ENCODE results near the gene CNTNAP5. TPM values are rescaled to one million over a fixed set of nuclear protein-coding genes. Genes with fewer than 3 reads are reported as not detected.

The CNTNAP5 gene
- total RNA-seq, 3 donors from 2014 or later (not counting 1 experiment from before 2014, with no cell fraction given), result not detected

DNA sequence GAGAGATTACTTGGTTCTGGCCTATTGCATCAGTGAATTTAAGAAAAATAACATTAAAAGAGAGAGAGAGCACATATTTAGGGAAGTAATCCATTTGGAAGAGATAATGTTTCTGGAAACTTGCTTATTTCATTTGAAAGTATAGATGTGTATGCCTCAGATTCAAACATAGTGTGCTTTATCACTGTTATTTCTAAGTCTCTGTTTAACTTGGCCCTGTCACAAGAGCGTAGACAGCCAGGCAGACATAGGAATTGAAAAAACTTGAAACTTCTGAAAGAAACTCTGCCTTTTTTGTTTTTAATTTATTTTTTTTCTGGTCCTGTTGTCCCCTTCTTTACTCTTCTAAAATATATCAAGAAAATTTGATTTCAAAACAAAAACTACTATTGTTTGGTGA is 849.1 kb downstream of the CNTNAP5 start:
- H3K4me1 Mint-ChIP-seq, result no peaks in the 10 kb centered on the region
- H3K4me3 ChIP-seq (ENCODE audit: low read length), result no peak overlapping the region
- H3K36me3 ChIP-seq (ENCODE audit: control insufficient read depth, insufficient read depth, low read length), result no peaks in the 10 kb centered on the region
- no peak overlapping the region for H3K4me3 Mint-ChIP-seq
- no peaks in the 10 kb centered on the region for H3K27me3 Mint-ChIP-seq (ENCODE audit: low read depth in 2 of 2)
- H3K9me3 Mint-ChIP-seq, result peaks cover 7 to 10% of the 10 kb centered on the region in 2 donors
- intact Hi-C loops (cut with micrococcal nuclease), result no loop called here
- no peaks in the 10 kb centered on the region for H3K36me3 Mint-ChIP-seq
- H3K27ac ChIP-seq (ENCODE audit: low read length), result no peak overlapping the region
- DNase-seq (no peak), ATAC-seq (no peak)
- no peaks in the 10 kb centered on the region for H3K9me3 ChIP-seq (ENCODE audit: control insufficient read depth, insufficient read depth, low read length)
- 68% methylated on average over 1 of the region's 1 CpG for WGBS (ENCODE audit: insufficient coverage)
- TF ChIP-seq, protein P1, sequence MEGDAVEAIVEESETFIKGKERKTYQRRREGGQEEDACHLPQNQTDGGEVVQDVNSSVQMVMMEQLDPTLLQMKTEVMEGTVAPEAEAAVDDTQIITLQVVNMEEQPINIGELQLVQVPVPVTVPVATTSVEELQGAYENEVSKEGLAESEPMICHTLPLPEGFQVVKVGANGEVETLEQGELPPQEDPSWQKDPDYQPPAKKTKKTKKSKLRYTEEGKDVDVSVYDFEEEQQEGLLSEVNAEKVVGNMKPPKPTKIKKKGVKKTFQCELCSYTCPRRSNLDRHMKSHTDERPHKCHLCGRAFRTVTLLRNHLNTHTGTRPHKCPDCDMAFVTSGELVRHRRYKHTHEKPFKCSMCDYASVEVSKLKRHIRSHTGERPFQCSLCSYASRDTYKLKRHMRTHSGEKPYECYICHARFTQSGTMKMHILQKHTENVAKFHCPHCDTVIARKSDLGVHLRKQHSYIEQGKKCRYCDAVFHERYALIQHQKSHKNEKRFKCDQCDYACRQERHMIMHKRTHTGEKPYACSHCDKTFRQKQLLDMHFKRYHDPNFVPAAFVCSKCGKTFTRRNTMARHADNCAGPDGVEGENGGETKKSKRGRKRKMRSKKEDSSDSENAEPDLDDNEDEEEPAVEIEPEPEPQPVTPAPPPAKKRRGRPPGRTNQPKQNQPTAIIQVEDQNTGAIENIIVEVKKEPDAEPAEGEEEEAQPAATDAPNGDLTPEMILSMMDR (IDR thresholded peaks at IDR 0.05), result no peak
- H3K27ac Mint-ChIP-seq, result no peak overlapping the region
- no peaks in the 10 kb centered on the region for H3K27me3 ChIP-seq (ENCODE audit: control insufficient read depth, insufficient read depth, low read length)
- no peaks in the 10 kb centered on the region for H3K4me1 ChIP-seq (ENCODE audit: control insufficient read depth, insufficient read depth, low read length)

DNA sequence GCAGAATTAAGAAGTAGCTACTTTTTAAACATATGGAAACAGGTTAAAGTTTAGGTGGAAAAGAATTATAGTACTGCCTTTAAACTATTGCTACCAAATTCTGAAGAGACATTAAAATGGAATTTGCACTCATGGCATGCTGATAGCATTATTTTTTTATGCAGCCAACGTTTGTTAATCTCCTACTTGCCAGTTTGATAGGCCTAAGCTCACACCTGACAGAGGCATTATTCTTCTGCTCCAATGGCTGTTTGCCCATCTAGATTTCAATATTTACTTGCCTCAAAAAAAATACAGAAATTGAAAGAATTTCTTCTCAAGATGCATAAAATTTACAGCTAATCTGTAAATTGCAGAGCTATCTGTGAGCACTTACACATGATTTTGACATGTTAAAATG is 849.6 kb downstream of the CNTNAP5 start:
- Histone ChIP-seq H3K27ac (ENCODE audit: low read length) (no peak overlapping the region), H3K36me3 (ENCODE audit: control insufficient read depth, insufficient read depth, low read length) (no peaks in the 10 kb centered on the region), H3K9me3 (ENCODE audit: control insufficient read depth, insufficient read depth, low read length) (no peaks in the 10 kb centered on the region), H3K27me3 (ENCODE audit: control insufficient read depth, insufficient read depth, low read length) (no peaks in the 10 kb centered on the region), H3K4me1 (ENCODE audit: control insufficient read depth, insufficient read depth, low read length) (no peaks in the 10 kb centered on the region), H3K4me3 (ENCODE audit: low read length) (no peak overlapping the region)
- intact Hi-C loops (cut with micrococcal nuclease), result no loop called here
- Mint-ChIP-seq H3K9me3 (peaks cover 8 to 12% of the 10 kb centered on the region in 2 donors), H3K36me3 (no peaks in the 10 kb centered on the region), H3K4me3 (no peak overlapping the region), H3K27me3 (ENCODE audit: low read depth in 2 of 2) (no peaks in the 10 kb centered on the region), H3K27ac (no peak overlapping the region), H3K4me1 (no peaks in the 10 kb centered on the region)
- TF ChIP-seq, protein P1 (IDR thresholded peaks at IDR 0.05), result no peak
- no peak for DNase-seq
- WGBS (ENCODE audit: insufficient coverage), result 37% methylated on average over 1 of the region's 1 CpG
- ATAC-seq, result no peak

DNA sequence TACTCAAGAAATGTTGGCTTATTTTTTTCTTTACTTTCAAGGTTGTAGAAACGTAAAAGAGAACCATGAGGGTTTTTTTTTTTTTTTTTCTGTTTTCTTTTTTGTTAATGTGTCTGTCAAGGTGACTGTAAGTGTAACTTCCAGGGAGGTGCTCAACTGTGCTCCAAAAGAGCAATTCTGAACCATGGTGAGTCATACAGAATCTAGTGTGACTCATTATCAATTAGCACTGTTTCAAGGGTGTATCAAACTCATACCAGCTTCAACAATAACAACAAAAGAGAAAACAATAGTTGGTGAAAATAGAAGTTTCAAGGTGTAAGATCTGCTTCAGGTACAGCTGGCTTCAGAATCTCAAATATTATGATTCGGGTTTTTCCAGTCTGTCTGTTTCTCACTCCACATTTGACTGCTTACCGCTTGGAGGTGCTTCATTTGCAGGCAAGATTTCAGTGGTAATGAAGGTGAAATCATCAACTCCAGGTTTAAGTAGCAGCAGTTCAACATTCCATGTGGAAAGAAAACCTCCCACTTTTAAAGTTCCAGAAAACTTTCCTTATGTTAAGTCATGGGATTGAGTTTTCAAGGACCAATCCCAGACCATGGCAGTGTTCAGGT is 850.6 kb downstream of the CNTNAP5 start:
- Histone ChIP-seq H3K27me3 (ENCODE audit: control insufficient read depth, insufficient read depth, low read length) (no peaks in the 10 kb centered on the region), H3K4me1 (ENCODE audit: control insufficient read depth, insufficient read depth, low read length) (no peaks in the 10 kb centered on the region), H3K9me3 (ENCODE audit: control insufficient read depth, insufficient read depth, low read length) (no peaks in the 10 kb centered on the region), H3K4me3 (ENCODE audit: low read length) (no peak overlapping the region), H3K27ac (ENCODE audit: low read length) (no peak overlapping the region), H3K36me3 (ENCODE audit: control insufficient read depth, insufficient read depth, low read length) (no peaks in the 10 kb centered on the region)
- H3K4me1 Mint-ChIP-seq, result no peaks in the 10 kb centered on the region
- H3K9me3 Mint-ChIP-seq, result peaks cover 7 to 16% of the 10 kb centered on the region in 2 donors
- ATAC-seq, result no peak
- no peak overlapping the region for H3K27ac Mint-ChIP-seq
- intact Hi-C loops (cut with micrococcal nuclease), result no loop called here
- no peak for DNase-seq
- TF ChIP-seq, protein P1 (IDR thresholded peaks at IDR 0.05), result no peak
- no peak overlapping the region for H3K4me3 Mint-ChIP-seq
- WGBS (ENCODE audit: insufficient coverage), result 80% methylated on average over 3 of the region's 3 CpGs
- no peaks in the 10 kb centered on the region for H3K27me3 Mint-ChIP-seq (ENCODE audit: low read depth in 2 of 2)
- no peaks in the 10 kb centered on the region for H3K36me3 Mint-ChIP-seq

DNA sequence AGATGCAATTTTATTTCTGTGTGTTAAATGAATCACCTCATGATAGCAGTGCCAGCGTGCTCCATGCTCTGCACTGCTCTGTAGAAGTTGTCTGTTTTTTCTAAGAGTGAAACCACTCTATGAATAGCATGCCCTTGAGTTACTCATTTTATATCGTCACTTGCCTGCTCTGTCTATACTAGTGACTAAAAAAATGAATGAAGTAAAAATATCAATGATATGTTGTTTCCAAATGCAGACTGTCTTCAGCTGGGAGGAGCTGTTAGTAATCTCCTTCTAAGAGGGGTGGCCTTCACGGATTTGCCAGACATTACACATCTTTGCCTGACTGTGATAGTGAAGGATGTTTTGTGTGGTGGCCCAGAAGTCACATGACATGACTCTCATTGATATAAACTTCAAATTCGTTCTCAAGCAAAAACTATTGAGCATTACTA is 852.1 kb downstream of the CNTNAP5 start:
- Histone ChIP-seq H3K36me3 (ENCODE audit: control insufficient read depth, insufficient read depth, low read length) (no peaks in the 10 kb centered on the region), H3K27me3 (ENCODE audit: control insufficient read depth, insufficient read depth, low read length) (no peaks in the 10 kb centered on the region), H3K4me1 (ENCODE audit: control insufficient read depth, insufficient read depth, low read length) (no peaks in the 10 kb centered on the region), H3K4me3 (ENCODE audit: low read length) (no peak overlapping the region), H3K27ac (ENCODE audit: low read length) (no peak overlapping the region), H3K9me3 (ENCODE audit: control insufficient read depth, insufficient read depth, low read length) (no peaks in the 10 kb centered on the region)
- intact Hi-C loops (cut with micrococcal nuclease), result no loop called here
- no peak overlapping the region for H3K27ac Mint-ChIP-seq
- no peaks in the 10 kb centered on the region for H3K36me3 Mint-ChIP-seq
- TF ChIP-seq, protein P1 (IDR thresholded peaks at IDR 0.05), result no peak
- ATAC-seq (no peak), DNase-seq (no peak)
- no peaks in the 10 kb centered on the region for H3K27me3 Mint-ChIP-seq (ENCODE audit: low read depth in 2 of 2)
- no peaks in the 10 kb centered on the region for H3K4me1 Mint-ChIP-seq
- 55% methylated on average over 3 of the region's 4 CpGs for WGBS (ENCODE audit: insufficient coverage)
- peaks cover 12 to 14% of the 10 kb centered on the region in 2 donors for H3K9me3 Mint-ChIP-seq
- H3K4me3 Mint-ChIP-seq, result no peak overlapping the region

All from natural killer cell (primary cell).